Measurements from ENCODE around the gene RIPOR3.

The RIPOR3 gene

DNA sequence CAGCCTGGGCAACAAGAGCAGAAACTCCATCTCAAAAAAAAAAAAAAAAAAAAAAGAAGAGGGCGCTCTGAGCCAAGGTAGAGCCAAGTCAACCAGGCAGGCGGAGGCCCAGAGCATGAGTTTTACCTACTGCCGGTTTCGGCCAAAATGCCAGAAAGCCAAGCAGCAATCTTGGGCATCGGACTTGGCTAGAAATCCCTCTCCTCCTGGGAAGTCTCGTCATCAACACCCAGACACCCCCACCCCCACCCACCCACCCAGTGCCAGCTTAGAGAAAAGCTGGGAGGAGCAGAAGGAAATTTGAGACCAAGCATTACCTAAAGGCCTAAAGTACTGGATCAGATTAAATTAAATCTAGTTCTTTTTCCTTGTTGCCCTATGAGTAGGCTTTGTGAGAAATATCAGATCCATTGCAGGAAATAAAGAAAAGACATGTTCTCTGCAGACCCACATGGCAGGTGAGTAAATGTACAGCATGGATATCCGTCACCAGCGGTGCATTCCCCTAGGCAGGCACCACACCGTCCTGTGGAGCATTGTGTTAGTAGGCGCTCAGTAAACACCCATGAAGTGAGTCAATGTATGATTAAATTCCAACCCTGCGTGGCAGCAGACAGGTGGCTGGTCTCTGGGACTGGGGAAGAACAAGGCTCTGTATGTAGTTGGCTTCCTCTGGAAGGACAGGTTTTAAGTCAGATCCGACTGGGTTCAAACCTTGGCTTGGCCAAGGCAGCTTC lies 21.0 kb downstream of the RIPOR3 start:
- Mint-ChIP-seq H3K4me3 (no peak overlapping the region), H3K27me3 (no peaks in the 10 kb centered on the region), H3K27ac (no peak overlapping the region), H3K36me3 (no peaks in the 10 kb centered on the region), H3K4me1 (ENCODE audit: low read depth) (no peaks in the 10 kb centered on the region), H3K9me3 (ENCODE audit: low read depth) (no peaks in the 10 kb centered on the region)

DNA sequence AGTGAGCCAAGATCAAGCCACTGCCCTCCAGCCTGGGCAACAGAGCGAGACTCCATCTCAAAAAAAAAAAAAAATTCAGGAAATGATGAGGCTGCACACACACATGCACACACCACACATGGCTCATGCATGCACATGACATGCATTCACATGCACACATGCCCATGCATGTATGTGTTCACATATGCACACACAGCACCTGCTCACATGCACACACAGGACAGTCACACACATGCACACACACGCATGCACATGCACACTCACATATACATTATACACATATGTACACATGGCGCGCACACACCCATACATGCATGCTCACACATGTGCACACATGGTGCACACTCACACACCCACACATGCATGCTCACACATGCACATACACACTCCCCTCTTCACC lies 22.5 kb downstream of the RIPOR3 start:
- Mint-ChIP-seq H3K27ac (no peak overlapping the region), H3K36me3 (no peaks in the 10 kb centered on the region), H3K27me3 (no peaks in the 10 kb centered on the region), H3K4me3 (no peak overlapping the region), H3K9me3 (ENCODE audit: low read depth) (no peaks in the 10 kb centered on the region), H3K4me1 (ENCODE audit: low read depth) (no peaks in the 10 kb centered on the region)

DNA sequence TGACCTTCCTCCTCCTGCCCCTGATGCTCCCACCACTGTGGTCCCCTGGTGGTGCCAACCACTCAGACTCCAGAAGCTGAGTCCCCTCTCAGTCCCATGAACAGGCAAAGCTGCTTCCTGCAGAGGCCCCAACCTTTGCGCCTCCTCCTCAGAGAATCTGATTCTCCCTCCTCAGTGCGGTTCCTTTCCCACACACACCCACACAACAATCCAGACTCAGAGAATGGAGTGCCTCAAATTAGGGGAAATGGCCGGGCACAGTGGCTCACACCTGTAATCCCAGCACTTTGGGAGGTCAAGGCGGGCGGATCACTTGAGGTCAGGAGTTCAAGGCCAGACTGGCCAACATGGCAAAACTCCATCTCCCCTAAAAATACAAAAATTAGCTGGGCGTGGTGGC lies 23.0 kb downstream of the RIPOR3 start:
- H3K27me3 Mint-ChIP-seq = no peaks in the 10 kb centered on the region
- H3K36me3 Mint-ChIP-seq = no peaks in the 10 kb centered on the region
- no peaks in the 10 kb centered on the region for H3K9me3 Mint-ChIP-seq (ENCODE audit: low read depth)
- H3K27ac Mint-ChIP-seq = no peak overlapping the region
- no peaks in the 10 kb centered on the region for H3K4me1 Mint-ChIP-seq (ENCODE audit: low read depth)
- no peak overlapping the region for H3K4me3 Mint-ChIP-seq

DNA sequence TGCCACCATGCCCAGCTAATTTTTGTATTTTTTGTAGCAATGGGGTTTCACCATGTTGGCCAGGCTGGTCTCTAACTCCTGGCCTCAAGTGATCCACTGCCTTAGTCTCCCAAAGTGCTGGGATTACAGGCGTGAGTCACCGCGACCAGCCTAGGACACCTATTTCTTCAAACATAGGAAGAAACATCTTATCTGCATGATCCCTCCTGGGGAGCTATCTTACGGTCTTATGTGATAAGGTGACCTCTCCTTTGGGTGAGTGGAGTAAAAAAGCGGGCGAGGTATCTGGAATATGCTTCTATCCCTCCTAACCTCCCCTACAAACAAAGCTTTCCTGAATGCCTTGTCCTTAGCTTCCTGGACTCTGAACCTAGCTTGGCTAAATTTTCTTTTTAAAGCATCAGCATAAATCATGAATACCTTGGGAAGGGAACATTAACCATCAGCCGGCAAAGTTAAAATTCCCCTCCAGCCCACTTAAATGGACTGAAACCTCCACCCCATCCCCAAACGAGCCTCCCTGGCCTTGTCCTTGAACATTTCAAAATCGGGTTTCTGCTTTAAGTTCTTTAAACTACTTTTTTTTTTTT lies 24.5 kb downstream of the RIPOR3 start:
- H3K4me3 Mint-ChIP-seq = no peak overlapping the region
- H3K27ac Mint-ChIP-seq = no peak overlapping the region
- H3K4me1 Mint-ChIP-seq (ENCODE audit: low read depth) = no peaks in the 10 kb centered on the region
- no peaks in the 10 kb centered on the region for H3K27me3 Mint-ChIP-seq
- no peaks in the 10 kb centered on the region for H3K9me3 Mint-ChIP-seq (ENCODE audit: low read depth)
- H3K36me3 Mint-ChIP-seq = no peaks in the 10 kb centered on the region

DNA sequence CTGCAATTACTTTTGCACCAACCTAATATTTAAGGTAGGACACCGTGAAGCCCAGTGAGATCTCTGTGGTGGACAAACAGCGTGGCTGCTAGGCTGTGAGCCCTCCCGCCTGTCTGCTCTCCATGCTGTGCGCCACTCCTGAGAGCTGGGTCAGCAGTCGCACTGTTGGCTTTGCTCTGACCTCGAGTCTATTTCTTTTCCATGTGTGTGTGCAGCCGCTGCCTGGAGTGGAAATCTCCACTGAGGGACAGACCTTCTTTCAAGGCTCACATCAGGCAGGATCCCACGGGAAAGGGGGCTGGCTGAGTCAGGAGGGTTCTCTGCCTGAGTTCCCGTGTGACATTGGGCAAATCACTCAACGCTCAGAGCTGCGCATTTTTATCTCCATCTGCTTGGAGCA lies 27.1 kb downstream of the RIPOR3 start:
- H3K27ac Mint-ChIP-seq = no peak overlapping the region
- no peaks in the 10 kb centered on the region for H3K4me1 Mint-ChIP-seq (ENCODE audit: low read depth)
- H3K27me3 Mint-ChIP-seq = peaks cover 5% of the 10 kb centered on the region
- H3K4me3 Mint-ChIP-seq = no peak overlapping the region
- H3K9me3 Mint-ChIP-seq (ENCODE audit: low read depth) = no peaks in the 10 kb centered on the region
- H3K36me3 Mint-ChIP-seq = no peaks in the 10 kb centered on the region

DNA sequence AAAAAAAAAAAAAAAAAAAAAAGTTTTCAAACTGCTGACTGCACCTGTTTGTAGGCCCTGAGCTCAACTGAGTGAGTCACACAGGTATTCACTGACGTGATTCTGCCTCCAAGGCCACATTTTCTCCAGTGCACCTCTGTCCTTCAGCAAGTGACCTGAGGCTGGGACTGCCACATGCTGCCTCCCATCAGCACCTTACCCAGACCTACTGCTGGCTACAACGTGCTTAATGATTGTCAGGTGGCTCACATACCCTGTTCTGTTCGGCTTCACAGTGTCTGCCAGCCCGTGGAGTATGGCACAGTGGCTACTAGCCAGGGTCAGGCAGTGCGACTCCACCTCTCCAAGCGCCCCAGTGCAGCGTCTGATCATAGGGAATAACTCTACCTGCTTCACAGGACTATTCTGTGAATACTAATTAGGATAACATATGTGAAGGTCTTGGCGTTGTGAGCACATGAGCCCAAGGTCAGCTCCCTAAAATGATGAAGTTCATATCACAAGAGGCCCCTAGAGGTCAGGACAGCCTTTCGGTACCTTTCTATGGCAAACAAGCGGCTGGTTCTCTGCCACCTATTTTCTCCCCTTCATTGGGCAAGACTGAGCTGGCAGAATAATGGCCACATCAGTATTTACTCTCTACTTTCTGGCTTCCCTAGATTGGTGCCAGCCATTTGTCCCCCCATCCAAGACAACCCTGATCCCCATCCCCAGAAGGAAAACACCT lies 28.1 kb downstream of the RIPOR3 start:
- H3K4me1 Mint-ChIP-seq (ENCODE audit: low read depth) = no peaks in the 10 kb centered on the region
- H3K9me3 Mint-ChIP-seq (ENCODE audit: low read depth) = no peaks in the 10 kb centered on the region
- no peak overlapping the region for H3K4me3 Mint-ChIP-seq
- H3K27me3 Mint-ChIP-seq = peaks cover 5% of the 10 kb centered on the region
- no peak overlapping the region for H3K27ac Mint-ChIP-seq
- no peaks in the 10 kb centered on the region for H3K36me3 Mint-ChIP-seq

DNA sequence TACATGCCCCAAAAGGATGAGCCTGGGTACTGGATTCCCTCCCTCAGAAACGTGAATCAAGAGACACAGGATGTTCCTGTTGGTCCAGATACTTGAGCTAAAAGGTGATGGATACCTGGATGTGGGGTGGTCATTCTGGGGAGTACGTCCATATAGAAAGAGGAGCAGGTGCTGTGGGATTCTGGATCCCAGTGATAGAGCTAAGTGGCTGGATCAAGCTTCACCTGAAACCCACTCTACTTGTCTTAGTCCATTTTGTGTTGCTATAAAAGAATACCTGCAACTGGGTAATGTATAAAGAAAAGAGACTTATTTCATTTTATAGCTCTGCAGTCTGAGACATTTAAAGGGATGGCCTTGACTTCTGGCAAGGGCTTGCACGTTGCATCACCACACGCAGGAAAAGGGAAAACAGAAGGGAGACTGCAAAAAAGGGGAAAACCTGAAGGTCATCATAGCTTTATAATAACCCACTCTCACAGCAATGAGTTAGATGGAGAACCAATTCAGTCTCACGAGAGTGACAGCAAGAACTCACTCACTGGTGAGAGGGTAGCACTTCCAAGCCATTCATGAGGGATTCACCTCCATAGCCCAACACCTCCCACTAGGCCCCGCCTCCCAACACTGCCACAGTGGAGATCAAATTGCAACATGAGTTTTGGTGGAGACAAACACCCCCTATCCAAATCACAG lies 31.2 kb downstream of the RIPOR3 start:
- Mint-ChIP-seq H3K36me3 (no peaks in the 10 kb centered on the region), H3K4me3 (no peak overlapping the region), H3K27me3 (peaks cover 5% of the 10 kb centered on the region), H3K4me1 (ENCODE audit: low read depth) (no peaks in the 10 kb centered on the region), H3K9me3 (ENCODE audit: low read depth) (no peaks in the 10 kb centered on the region), H3K27ac (no peak overlapping the region)

DNA sequence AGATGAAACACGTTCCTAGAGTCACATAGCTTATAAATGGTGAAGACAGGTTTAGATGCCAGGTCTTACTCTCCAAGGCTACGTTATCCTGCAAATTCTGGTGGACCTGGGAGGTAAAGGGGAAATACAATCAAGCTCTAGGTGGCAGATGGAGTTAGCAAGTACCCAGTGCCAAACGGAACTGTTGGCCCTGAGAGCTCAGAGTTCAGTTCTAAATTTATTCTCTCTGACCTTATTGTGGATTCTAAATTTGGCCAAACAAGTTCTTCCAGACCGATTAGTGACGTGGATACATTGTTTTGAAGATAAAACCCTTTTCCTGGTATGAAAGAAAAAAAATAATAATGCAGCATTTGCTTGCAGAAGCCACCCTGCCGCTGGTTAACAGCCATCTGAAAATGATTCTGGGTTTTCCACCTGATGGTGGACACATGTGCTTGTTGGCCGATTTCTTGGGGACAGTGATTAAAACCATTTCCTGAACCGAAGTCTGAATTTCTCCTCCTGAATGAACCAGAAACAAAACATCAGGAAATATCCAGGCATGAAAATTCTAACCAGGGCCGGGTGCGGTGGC lies 32.5 kb downstream of the RIPOR3 start:
- Mint-ChIP-seq H3K9me3 (ENCODE audit: low read depth) (no peaks in the 10 kb centered on the region), H3K27me3 (peaks cover 5% of the 10 kb centered on the region), H3K4me3 (no peak overlapping the region), H3K27ac (no peak overlapping the region), H3K36me3 (no peaks in the 10 kb centered on the region), H3K4me1 (ENCODE audit: low read depth) (no peaks in the 10 kb centered on the region)

DNA sequence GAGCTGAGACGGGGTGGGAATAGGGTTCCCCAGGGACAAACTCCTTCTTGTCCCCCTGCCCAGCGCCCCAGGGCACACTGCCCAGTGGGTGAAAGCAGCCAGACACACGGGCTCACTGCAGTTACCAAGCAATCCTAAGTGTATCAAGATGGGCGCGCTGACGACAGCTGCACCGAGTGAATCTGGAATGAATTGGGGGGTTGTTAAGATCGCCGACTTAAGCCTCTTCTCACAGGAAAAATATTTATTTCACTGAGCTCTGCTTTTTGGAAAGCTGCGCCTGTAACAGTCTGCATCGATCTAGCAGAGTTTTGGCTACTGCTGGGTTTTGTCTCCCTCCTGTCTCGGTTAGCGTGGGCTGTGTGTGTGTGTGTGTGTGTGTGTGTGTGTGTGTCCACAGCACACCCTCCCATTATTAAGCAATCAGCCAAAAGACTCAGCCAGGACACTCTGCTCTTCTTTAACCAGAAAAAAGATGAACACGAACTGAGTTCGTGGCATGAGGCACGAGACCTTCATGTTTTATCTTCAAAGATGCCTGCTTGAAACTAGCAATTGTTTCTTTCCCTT lies 35.9 kb downstream of the RIPOR3 start:
- H3K4me1 Mint-ChIP-seq (ENCODE audit: low read depth) = no peaks in the 10 kb centered on the region
- no peaks in the 10 kb centered on the region for H3K36me3 Mint-ChIP-seq
- H3K9me3 Mint-ChIP-seq (ENCODE audit: low read depth) = no peaks in the 10 kb centered on the region
- no peak overlapping the region for H3K27ac Mint-ChIP-seq
- peaks cover 4% of the 10 kb centered on the region for H3K27me3 Mint-ChIP-seq
- H3K4me3 Mint-ChIP-seq = no peak overlapping the region

DNA sequence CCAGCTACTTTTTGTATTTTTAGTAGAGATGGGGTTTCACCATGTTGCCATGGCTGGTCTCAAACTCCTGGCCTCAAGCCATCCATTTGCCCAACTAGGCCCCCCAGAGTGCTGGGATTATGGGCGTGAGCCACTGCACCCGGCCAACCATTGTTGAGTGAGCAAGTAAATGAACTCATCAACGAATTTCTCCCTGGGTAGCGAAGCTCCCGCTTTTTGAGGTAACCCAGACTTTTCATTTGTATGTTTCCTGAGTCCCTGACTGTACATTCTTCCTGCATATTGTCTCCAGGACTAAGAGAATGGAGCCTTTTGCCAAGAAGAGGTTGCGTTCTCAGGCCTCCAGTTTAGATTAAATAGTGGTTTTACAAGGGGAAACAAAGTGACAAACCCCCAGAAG lies 36.4 kb downstream of the RIPOR3 start:
- no peaks in the 10 kb centered on the region for H3K9me3 Mint-ChIP-seq (ENCODE audit: low read depth)
- peaks cover 1% of the 10 kb centered on the region for H3K27me3 Mint-ChIP-seq
- no peak overlapping the region for H3K27ac Mint-ChIP-seq
- H3K4me1 Mint-ChIP-seq (ENCODE audit: low read depth) = no peaks in the 10 kb centered on the region
- no peaks in the 10 kb centered on the region for H3K36me3 Mint-ChIP-seq
- no peak overlapping the region for H3K4me3 Mint-ChIP-seq

DNA sequence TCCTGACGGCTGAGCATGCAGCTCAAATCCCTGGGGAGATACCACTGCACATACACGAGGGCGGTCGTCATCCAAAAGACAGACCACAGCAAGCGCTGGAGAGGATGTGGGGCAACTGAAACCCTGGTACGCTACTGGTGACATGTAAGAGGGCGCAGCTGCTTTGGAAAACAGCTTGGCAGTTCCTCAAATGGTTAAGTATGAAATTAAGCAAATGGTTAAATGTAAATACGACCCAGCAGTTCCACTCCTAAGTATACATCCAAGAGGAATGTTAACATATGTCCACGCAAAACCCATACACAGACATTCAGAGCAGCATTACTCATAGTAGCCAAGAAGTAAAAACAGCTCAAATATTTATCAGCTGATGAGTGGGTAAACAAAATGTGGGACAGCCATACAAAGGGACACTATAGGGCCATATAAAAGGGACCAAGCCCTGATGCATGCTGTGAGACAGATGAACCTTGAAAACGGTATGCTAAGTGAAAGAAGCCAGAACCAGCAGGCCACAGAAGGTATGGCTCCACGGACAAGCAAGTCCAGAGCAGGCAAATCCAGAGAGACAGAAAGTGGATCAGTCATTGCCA lies 38.5 kb downstream of the RIPOR3 start:
- Mint-ChIP-seq H3K27ac (no peak overlapping the region), H3K27me3 (no peaks in the 10 kb centered on the region)

DNA sequence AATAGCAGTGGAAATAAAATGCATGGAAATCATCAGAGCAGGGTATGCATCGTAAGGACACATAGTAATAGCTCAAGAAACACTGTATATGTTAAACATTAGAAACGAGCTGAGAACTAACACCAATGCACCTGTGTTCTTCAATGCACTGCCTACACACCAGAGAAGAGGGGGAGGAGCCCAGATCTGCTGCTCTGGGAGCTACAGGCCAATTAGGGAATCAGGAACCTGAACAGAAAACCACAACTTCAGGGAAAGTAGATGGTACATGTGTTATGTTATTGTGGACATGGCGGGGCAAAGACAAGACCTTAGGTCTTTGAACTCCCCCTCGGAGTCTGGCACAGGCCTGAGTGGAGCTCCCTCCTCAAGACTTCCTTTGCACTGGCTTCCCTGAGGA lies 39.7 kb downstream of the RIPOR3 start:
- no peaks in the 10 kb centered on the region for H3K4me1 Mint-ChIP-seq (ENCODE audit: low read depth)
- no peaks in the 10 kb centered on the region for H3K36me3 Mint-ChIP-seq
- H3K27me3 Mint-ChIP-seq = no peaks in the 10 kb centered on the region

More for the DNA sequence above, 38.5 kb downstream of the RIPOR3 start:
- no peaks in the 10 kb centered on the region for H3K36me3 Mint-ChIP-seq
- H3K4me1 Mint-ChIP-seq (ENCODE audit: low read depth) = no peaks in the 10 kb centered on the region
- H3K9me3 Mint-ChIP-seq (ENCODE audit: low read depth) = no peaks in the 10 kb centered on the region
- no peak overlapping the region for H3K4me3 Mint-ChIP-seq

DNA sequence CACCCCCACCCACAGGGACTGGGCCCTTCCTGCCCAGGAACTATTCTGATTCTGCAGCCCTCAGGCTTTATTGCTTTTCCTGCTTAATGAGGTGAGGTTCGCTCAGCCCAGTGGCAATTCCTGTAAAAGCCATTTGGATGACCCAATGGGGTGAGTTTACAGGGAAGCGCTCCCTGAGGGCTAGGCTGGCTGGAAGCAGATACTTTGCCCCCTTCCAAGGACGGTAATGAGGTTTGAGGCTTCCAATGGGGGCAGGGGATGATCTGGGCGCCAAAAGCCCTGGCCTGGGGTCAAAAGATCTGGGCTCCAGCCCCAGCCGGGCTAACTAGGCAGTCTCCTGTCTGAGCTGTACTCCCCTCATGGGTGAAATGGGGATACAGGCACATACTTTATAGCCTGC lies 41.8 kb downstream of the RIPOR3 start:
- no peak overlapping the region for H3K27ac Mint-ChIP-seq
- no peak overlapping the region for H3K4me3 Mint-ChIP-seq
- H3K4me1 Mint-ChIP-seq (ENCODE audit: low read depth) = no peaks in the 10 kb centered on the region
- no peaks in the 10 kb centered on the region for H3K36me3 Mint-ChIP-seq
- H3K9me3 Mint-ChIP-seq (ENCODE audit: low read depth) = no peaks in the 10 kb centered on the region
- no peaks in the 10 kb centered on the region for H3K27me3 Mint-ChIP-seq

More for the DNA sequence above, 39.7 kb downstream of the RIPOR3 start:
- no peak overlapping the region for H3K4me3 Mint-ChIP-seq
- no peaks in the 10 kb centered on the region for H3K9me3 Mint-ChIP-seq (ENCODE audit: low read depth)
- no peak overlapping the region for H3K27ac Mint-ChIP-seq

DNA sequence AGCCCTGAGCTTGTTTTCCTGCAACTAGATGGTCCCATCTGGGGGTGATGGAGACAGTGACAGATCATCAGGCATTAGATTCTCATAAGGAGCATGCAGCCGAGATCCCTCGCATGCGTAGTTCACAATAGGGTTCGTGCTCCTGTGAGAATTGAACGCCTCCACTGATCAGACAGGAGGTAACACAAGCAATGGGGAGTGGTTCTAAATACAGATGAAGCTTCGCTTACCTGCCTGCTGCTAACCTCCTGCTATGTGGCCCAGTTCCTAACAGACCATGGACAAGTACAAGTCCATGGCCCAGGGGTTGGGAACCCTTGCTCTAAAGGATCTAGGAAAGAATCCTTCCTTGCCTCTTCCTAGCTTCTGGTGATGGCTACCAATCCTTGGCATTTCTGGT lies 42.7 kb downstream of the RIPOR3 start:
- Mint-ChIP-seq H3K9me3 (ENCODE audit: low read depth) (no peaks in the 10 kb centered on the region), H3K27ac (no peak overlapping the region), H3K27me3 (no peaks in the 10 kb centered on the region), H3K4me1 (ENCODE audit: low read depth) (no peaks in the 10 kb centered on the region), H3K36me3 (no peaks in the 10 kb centered on the region), H3K4me3 (no peak overlapping the region)
